IMR-90 (cell line): ENCODE measurements around the gene MBTPS1. TPM values are rescaled to one million over a fixed set of nuclear protein-coding genes. Genes with fewer than 3 reads are reported as not detected.
A peak's percentile ranks its signal among the peaks of the same experiment; 100 is the strongest.

Experiments used
- ATAC-seq: fragments of 200-7000 bp; cut with Tn5 transposase; 2 replicates; pipeline ENCODE4 v1.9.1; 2020; ENCODE audit warnings: low read depth, mild to moderate bottlenecking, moderate library complexity
- BruUV-seq: library from RNA; stranded (reverse); fragments of 400-500 nt; replicated peaks from 2 replicates; lab custom pipeline; 2021; lab: Mats Ljungman, UMichigan
- CTCF ChIA-PET: fragments of 300-600 bp; formaldehyde crosslinking; extraction: SDS; loops from one replicate; lab custom pipeline; 2021; ENCODE audit warnings: antibody characterized with exemption; lab: Yijun Ruan, JAX
- POLR2A ChIA-PET: fragments of 300-600 bp; sonication (Branson Sonifier 250); formaldehyde crosslinking; loops from one replicate; lab custom pipeline; 2022; ENCODE audit warnings: antibody characterized with exemption; ENCODE audit not compliant: unreplicated experiment; lab: Charles Lee
- DNase-seq: peaks from one replicate; pipeline ENCODE4 v3.0.0; 2013
- H2AFZ ChIP-seq: replicated peaks from 2 replicates; pipeline ENCODE3; 2013; ENCODE audit warnings: low read length, mild to moderate bottlenecking; ENCODE audit not compliant: poor library complexity
- H2AK5ac ChIP-seq: 2 replicates; pipeline ENCODE4 v1.6.1; 2013; ENCODE audit warnings: low read depth, low read length, inconsistent platforms
- H2AK9ac ChIP-seq: replicated peaks from 2 replicates; pipeline ENCODE3; 2013; ENCODE audit warnings: mild to moderate bottlenecking, low read depth, low read length, moderate library complexity; ENCODE audit not compliant: poor library complexity
- H2BK120ac ChIP-seq: 2 replicates; pipeline ENCODE4 v1.6.1; 2013; ENCODE audit warnings: low read depth, low read length, inconsistent platforms
- H2BK15ac ChIP-seq: 3 replicates; pipeline ENCODE4 v1.6.1; 2013; ENCODE audit warnings: low read depth, low read length, inconsistent platforms
- H2BK20ac ChIP-seq: 2 replicates; pipeline ENCODE4 v1.6.1; 2013; ENCODE audit warnings: low read depth, mild to moderate bottlenecking, inconsistent platforms, low read length, moderate library complexity
- H2BK5ac ChIP-seq: 2 replicates; pipeline ENCODE4 v1.6.1; 2013; ENCODE audit warnings: mild to moderate bottlenecking, low read depth, low read length, inconsistent platforms; ENCODE audit not compliant: poor library complexity, severe bottlenecking
- H3K14ac ChIP-seq: replicated peaks from 2 replicates; pipeline ENCODE4 v1.6.1; 2013; ENCODE audit warnings: low read depth, low read length, inconsistent platforms
- H3K18ac ChIP-seq: 2 replicates; pipeline ENCODE4 v1.6.1; 2013; ENCODE audit warnings: low read depth, low read length, control low read depth
- H3K23ac ChIP-seq: 2 replicates; pipeline ENCODE4 v1.6.1; 2013; ENCODE audit warnings: low read depth, low read length, inconsistent platforms
- H3K27ac ChIP-seq: 2 replicates; pipeline ENCODE4 v1.5.1; 2013; ENCODE audit warnings: mild to moderate bottlenecking, control low read depth, low read length; ENCODE audit not compliant: insufficient read depth
- H3K27me3 ChIP-seq: 2 replicates; pipeline ENCODE4 v1.6.1; 2013; ENCODE audit warnings: low read length; ENCODE audit not compliant: control insufficient read depth, insufficient read depth
- H3K36me3 ChIP-seq: 2 replicates; pipeline ENCODE4 v1.6.1; 2013; ENCODE audit warnings: low read length, mixed read lengths; ENCODE audit not compliant: control insufficient read depth, insufficient read depth
- H3K4ac ChIP-seq: 2 replicates; pipeline ENCODE4 v1.6.1; 2013; ENCODE audit warnings: low read depth, low read length, inconsistent platforms
- H3K4me1 ChIP-seq: 2 replicates; pipeline ENCODE4 v1.6.1; 2013; ENCODE audit warnings: low read length, mixed read lengths; ENCODE audit not compliant: control insufficient read depth, insufficient read depth
- H3K4me2 ChIP-seq: 2 replicates; pipeline ENCODE4 v1.6.1; 2013; ENCODE audit warnings: low read depth, mild to moderate bottlenecking, control low read depth, low read length, moderate library complexity
- H3K4me3 ChIP-seq: 2 replicates; pipeline ENCODE4 v1.5.1; 2013; ENCODE audit warnings: low read depth, mild to moderate bottlenecking, control low read depth, low read length, moderate library complexity; ENCODE audit not compliant: insufficient read depth
- H3K56ac ChIP-seq: 2 replicates; pipeline ENCODE4 v1.6.1; 2013; ENCODE audit warnings: low read length, inconsistent platforms; ENCODE audit not compliant: insufficient read depth; ENCODE audit errors: extremely low read depth
- H3K79me1 ChIP-seq, 2 experiments: 2 replicates each; pipeline ENCODE4 v1.6.1; 2013; ENCODE audit warnings: low read length in 2 of 2, inconsistent platforms in 1 of 2, low read depth in 1 of 2
- H3K9ac ChIP-seq: 2 replicates; pipeline ENCODE4 v1.6.1; 2013; ENCODE audit warnings: low read depth, low read length, control low read depth
- H3K9me1 ChIP-seq: 2 replicates; pipeline ENCODE4 v1.6.1; 2013; ENCODE audit warnings: low read length, inconsistent platforms; ENCODE audit not compliant: insufficient read depth
- H3K9me3 ChIP-seq: 2 replicates; pipeline ENCODE4 v1.6.1; 2013; ENCODE audit warnings: low read length; ENCODE audit not compliant: control insufficient read depth, insufficient read depth
- H4K20me1 ChIP-seq: 2 replicates; pipeline ENCODE4 v1.6.1; 2013; ENCODE audit warnings: low read length, inconsistent platforms; ENCODE audit not compliant: insufficient read depth
- H4K5ac ChIP-seq: 2 replicates; pipeline ENCODE4 v1.6.1; 2013; ENCODE audit warnings: mild to moderate bottlenecking, low read depth, low read length, control low read depth
- H4K8ac ChIP-seq, 2 experiments: 2 replicates each; pipeline ENCODE4 v1.6.1; 2013; ENCODE audit warnings: low read depth in 2 of 2, low read length in 2 of 2, control low read depth in 1 of 2, inconsistent platforms in 1 of 2
- H4K91ac ChIP-seq: 2 replicates; pipeline ENCODE4 v1.6.1; 2013; ENCODE audit warnings: low read depth, low read length, inconsistent platforms; ENCODE audit not compliant: insufficient read depth
- BHLHE40 ChIP-seq: fragments of 150-350 bp; IDR thresholded peaks from 2 replicates; pipeline ENCODE4 v1.6.1; 2016; ENCODE audit warnings: mild to moderate bottlenecking, low read depth, low read length
- CEBPB ChIP-seq: IDR thresholded peaks from 2 replicates; pipeline ENCODE4 v1.6.1; 2012; ENCODE audit warnings: low read depth, low read length, improper control_type of control experiment
- RFX5 ChIP-seq: IDR thresholded peaks from 2 replicates; pipeline ENCODE4 v1.8.0; 2012; ENCODE audit warnings: low read depth, mild to moderate bottlenecking, low read length, moderate library complexity
- SMC3 ChIP-seq: fragments of 150-350 bp; IDR thresholded peaks from 2 replicates; pipeline ENCODE4 v1.6.1; 2016; ENCODE audit warnings: low read depth, mild to moderate bottlenecking, antibody characterized with exemption, low read length, moderate library complexity
- WGBS, 2 experiments: methylation state at CpG; one replicate each; pipeline versions ENCODE4 v1.1.5 to v1.1.7; 2013; ENCODE audit warnings: missing lambda C conversion rate in 2 of 2; ENCODE audit not compliant: insufficient read length in 1 of 2; ENCODE audit errors: extremely low coverage in 2 of 2; 5-methylcytosine and 5-hydroxymethylcytosine counted together
- dilution Hi-C: fragments of 300-500 bp; cut with HindIII; formaldehyde crosslinking; loops from one replicate; pipeline ENCODE4 v1.14.3; 2018; ENCODE audit warnings: low sequenced_read_pairs; ENCODE audit not compliant: unreplicated experiment
- in situ Hi-C: fragments of 300-500 bp; cut with MboI; formaldehyde crosslinking; loops from 3 replicates; pipeline ENCODE4 v1.14.3; 2019; ENCODE audit warnings: low sequenced_read_pairs, inconsistent platforms, mixed read lengths
- intact Hi-C: fragments of 100-400 bp; cut with micrococcal nuclease; formaldehyde crosslinking; loops from 2 replicates; pipeline ENCODE4 v1.10.0; 2022
- polyA plus RNA-seq, 3 experiments: library from polyadenylated mRNA; depleted of rRNA; stranded (reverse); fragments of >200 nt; gene quantifications; 2 replicates each; pipeline ENCODE4 v1.2.3, GENCODE V29; 2012; ENCODE audit warnings: low replicate concordance in 1 of 3
- total RNA-seq: library from RNA; depleted of rRNA; stranded (reverse); fragments of >200 nt; gene quantifications from 2 replicates; pipeline ENCODE4 v1.2.3, GENCODE V29; 2012

The MBTPS1 gene
- total and polyA plus RNA-seq, 2 of the 4 experiments (the other 2 are of a cell fraction), result 59.0 to 70.4 TPM

- Histone ChIP-seq H3K79me1 (peaks cover 26 to 69% of the 10 kb centered on the region in 2 experiments), H4K5ac (no peak overlapping the region), H2AK5ac (no peak overlapping the region), H3K23ac (0 out of 2 replicates have a peak overlapping the region, but pooled peaks have one; percentile 45), H3K9ac (no peak overlapping the region), H4K91ac (no peak overlapping the region), H3K27me3 (no peaks in the 10 kb centered on the region), H3K18ac (no peak overlapping the region), H3K27ac (no peak overlapping the region), H3K4ac (no peak overlapping the region; the same call in 1 of the 2 replicates), H3K36me3 (no peaks in the 10 kb centered on the region), H2BK5ac (no peak overlapping the region), H2BK120ac (no peak overlapping the region), H3K4me1 (peaks cover 25% of the 10 kb centered on the region), H4K20me1 (peaks cover 21% of the 10 kb centered on the region; the same call in 1 of the 2 replicates), H3K4me2 (0 out of 2 replicates have a peak overlapping the region, but pooled peaks have one; percentile 25), H3K9me3 (no peaks in the 10 kb centered on the region), H3K14ac (peak overlapping the region; percentile 69; the same call in 1 of the 2 replicates), H2BK20ac (no peak overlapping the region), H3K9me1 (peaks cover 20% of the 10 kb centered on the region), H2BK15ac (no peak overlapping the region), H3K4me3 (no peak overlapping the region), H4K8ac (peak overlapping the region in 1 of 2 experiments; percentile 9; a peak in 1 of 4 replicates), H3K56ac (no peak overlapping the region), H2AK9ac (no peak overlapping the region), H2AFZ (peak overlapping the region; percentile 25)
- no peak for ATAC-seq
- TF ChIP-seq BHLHE40 (no peak), SMC3 (no peak), RFX5 (no peak), CEBPB (no peak)
- DNase-seq, result no peak
- intact Hi-C loops, result no loop called here
- dilution Hi-C loops, result no loop called here
- in situ Hi-C loops, result no loop called here
- no TSS peak for BruUV-seq
- ChIA-PET POLR2A (no interaction called here), CTCF (interaction anchor here (0.9 kb wide), 1 partner anchor 59 kb away, joined by 3 read pairs; no protein-coding TSS in a partner anchor)
- no CpG with 5 or more reads among the region's 2 CpGs for WGBS, 2 experiments
Measured at GRCh38 chr16:84138500-84138823, 21.7 kb upstream of the MBTPS1 start.
